GM19438 (cell line): ENCODE data around the gene PPP1R9B.
A peak's percentile ranks its signal among the peaks of the same experiment; 100 is the strongest.

Source experiments
- ATAC-seq: cut with Tn5 transposase; IDR thresholded peaks from one replicate; pipeline ENCODE4 v1.9.1; 2021; ENCODE audit warnings: low read depth; ENCODE audit not compliant: unreplicated experiment

Gene PPP1R9B

GRCh38 chr17:50145532-50146229 is 4.8 kb downstream of the PPP1R9B start:
- ATAC-seq = no peak

DNA sequence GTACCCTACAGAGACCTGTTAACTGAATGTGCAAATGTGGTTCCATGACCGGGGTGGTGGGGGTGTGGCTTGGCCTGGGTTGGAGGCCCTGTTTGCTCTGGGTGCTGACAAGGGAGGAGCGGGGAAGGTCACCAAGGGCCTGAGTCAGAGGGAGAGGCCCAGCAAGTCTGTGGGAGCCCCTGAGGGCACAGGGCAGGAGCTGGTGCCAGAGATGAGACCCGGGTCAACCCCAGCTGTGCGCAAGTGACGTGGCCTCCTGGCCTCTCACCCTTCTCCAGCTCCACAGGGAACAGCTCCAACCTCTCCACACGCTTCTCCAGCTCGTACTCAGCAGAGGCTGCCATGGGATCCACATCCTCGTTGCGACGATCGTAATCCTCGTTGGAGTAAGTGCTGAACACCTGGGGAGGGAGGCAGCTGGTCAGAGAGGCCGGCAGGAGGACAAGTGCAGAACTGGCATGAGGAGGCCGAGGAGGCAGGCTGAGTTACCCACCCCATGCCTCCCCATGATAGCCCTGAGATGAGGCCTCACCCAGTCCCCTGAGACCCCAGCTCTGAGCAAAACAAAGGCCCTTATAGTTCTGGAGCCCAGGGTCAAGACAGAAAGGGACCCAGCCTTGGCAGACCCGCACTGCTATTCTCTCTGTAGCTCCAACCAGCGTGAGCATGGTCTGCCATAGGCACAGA is 5.5 kb downstream of the PPP1R9B start:
- ATAC-seq = no peak

DNA sequence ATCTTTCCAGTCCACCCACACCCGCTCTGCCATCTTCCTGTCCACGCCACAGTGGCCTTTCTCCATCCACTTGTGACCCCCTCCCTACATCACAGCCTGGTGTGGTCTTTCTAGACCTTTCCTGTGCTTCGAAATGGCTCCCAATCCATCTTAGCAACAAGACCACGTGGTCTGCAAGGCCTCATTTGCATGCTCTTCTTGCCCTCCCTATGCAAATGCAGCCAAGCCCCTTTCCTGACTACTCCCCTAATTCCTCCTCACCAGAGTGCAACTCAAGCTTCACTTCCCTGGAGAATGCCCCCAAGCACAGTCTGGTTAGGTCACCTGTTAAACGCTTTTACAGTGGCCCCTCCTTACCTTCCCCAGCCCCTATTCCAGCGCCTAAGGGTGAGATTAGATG is 6.1 kb downstream of the PPP1R9B start:
- no peak for ATAC-seq

GRCh38 chr17:50143461-50144176 is 6.9 kb downstream of the PPP1R9B start:
- ATAC-seq = no peak

- ATAC-seq = no peak
These were observed 8.7 kb downstream of the PPP1R9B start for GRCh38 chr17:50141745-50142110.

- no peak for ATAC-seq
These were observed 9.3 kb downstream of the PPP1R9B start for GRCh38 chr17:50141026-50141744.

- ATAC-seq = peak; percentile 58
These were observed 10.3 kb downstream of the PPP1R9B start for GRCh38 chr17:50139950-50140885.

DNA sequence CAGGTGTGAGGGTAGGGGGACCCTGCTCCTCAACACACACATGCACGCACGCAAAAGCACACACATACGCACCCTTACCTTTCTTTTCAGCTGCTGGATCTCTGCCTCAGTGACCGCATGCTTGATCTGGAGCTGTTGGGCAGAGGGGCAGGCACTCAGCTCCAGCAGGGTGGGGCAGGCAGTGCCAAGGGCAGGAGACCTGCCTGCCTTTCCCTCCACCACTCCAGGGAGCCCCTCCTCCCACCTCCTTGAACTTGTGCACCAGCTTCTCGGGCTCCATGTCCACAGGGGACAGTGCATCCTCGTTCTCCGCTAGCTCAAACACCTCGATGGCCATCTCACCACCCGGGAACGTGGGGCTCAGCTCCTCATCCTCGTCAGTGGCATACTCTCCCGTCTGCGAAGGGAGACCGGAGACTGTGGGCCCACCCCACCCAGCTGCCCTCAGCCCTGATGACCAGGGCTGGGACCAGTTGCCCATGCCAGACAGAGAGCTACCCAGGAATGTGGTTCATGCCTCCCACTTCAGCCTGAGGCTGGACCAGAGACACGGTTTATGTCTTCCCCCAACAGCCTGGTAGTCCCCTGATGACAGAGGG is 11.2 kb downstream of the PPP1R9B start:
- ATAC-seq = no peak

GRCh38 chr17:50137042-50137441 is 13.4 kb downstream of the PPP1R9B start:
- no peak for ATAC-seq

GRCh38 chr17:50136096-50136687 is 14.3 kb downstream of the PPP1R9B start:
- ATAC-seq = no peak

DNA sequence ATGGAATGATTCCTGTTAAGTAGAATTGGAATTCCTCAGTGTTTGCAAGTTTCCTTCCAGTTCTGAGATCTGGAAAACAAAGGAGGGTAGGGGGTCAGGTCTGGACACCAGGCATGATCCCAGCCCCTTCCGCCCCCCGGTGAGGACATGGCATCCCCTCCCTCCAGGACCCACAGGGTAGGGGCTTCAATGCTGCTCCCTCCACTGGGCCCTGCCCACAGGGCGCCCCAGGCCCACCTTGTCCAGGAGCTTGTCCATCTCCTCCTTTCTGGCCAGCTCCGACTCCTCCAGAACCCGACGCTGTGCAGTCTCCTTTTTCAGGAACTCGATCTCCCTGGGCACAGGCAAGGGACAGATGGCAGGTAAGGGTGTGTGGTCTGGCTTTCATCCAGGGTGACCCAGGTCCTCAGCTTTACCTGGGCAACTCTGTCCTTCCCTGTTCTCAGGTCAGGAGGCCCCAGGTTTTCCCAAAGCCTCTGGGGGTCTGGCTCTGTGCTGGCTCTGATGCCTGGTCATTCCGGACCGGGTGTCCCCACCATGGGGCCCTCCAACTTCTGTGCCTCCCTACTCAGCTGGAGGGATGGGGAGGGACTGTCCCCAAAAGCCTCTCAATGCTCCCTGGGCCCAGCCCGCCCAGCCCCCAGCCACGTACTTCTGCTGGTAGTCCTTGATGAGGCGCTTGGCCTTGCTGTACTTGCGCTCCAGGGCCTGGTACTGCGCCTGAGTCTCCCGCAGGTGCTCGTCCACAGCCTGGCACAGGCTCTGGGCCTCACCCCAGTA is 15.0 kb downstream of the PPP1R9B start:
- ATAC-seq = no peak

GRCh38 chr17:50134206-50135110 is 16.0 kb downstream of the PPP1R9B start:
- no peak for ATAC-seq

DNA sequence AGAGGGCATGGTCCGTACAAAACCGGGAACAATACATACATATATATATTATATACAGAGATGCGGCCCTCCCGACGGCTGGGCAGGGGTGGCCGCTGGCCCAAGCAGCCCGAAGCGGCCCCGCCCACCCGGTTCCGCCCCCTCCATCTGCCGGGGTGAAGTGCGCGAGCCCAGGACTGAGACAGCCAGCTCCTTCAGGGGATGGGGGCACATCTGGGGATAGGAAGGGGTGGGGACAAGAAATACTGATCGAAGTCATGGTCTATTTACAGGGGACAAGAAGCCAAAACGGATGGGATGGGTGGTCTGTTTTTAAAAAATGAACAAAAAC is 16.7 kb downstream of the PPP1R9B start:
- no peak for ATAC-seq

- ATAC-seq = no peak
These were observed 17.3 kb downstream of the PPP1R9B start for GRCh38 chr17:50133028-50133768.

DNA sequence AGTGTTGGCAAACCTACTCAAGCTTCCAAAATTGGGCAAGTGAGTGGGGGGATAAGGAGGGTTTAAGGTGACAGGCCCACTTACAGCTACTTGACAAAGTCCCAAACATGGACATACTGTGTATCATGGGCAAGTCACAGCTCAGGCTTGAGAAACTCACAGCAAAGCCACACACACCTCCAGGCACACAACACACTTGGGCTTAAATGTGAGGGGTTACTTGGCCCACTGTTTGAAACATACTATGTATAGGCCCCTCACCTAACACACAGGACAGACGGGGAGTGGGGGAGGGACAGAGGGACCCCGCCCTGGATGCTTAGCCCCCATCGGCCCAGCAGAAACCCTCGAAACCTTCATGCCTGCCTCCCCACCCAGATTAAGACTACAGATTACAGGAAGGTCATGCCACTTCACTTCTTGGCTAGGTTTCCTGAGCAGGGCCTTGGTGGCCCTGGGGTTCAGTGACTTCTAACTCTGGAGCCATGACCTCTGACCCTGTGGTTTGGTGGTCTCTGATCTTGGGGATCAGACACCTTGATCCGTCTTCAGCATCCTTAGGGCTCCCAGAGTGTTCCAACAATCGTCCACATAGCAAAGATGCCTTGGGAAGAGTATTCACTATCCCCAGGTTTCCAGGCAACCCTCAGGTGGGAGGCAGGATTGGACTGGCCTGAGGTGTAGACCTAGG is 18.2 kb downstream of the PPP1R9B start:
- ATAC-seq = no peak

DNA sequence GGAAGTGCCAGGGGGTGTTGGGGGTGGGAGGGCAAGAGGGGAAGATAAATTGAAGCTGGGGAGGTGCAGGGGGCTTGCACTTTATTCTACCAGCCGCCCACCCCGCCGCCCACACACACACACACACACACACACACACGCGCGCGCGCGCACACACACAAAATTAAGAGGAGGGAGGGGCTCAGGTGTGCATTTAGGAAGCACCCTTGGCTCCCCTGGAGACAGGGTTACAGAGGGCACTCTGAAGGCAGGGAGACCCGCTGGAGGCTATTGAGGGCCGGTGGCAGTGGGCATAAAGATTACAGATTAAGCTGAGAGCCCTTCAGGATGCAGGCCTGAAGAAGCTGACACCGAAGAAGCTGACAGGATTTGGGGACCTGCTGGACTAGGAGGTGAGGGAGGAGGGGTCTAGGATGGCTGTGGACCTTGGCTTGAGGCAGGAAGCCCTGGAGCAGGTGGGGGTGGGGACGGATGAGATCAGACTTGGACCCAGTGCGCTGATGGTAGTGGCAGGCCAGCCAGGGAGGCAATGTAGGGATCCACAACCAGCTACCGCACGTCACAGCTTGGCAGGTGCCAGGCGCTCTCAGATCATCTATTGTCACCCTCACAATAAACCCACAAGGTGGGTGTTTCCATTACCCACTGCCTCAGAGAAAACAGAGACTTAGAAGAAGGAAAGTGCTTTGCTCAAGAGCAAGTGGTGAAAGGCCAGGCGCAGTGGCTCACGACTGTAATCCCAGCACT is 19.7 kb downstream of the PPP1R9B start:
- ATAC-seq = no peak
